NCI-H748 treated with DMSO at 0.1 percent for 48 hours (cell line): ENCODE data around the gene SPSB1.

Experiments
- DNase-seq: peaks from one replicate; lab custom pipeline; 2025; lab: John Stamatoyannopoulos, UW

SPSB1 gene

GRCh38 chr1:9345471-9345870, 52.8 kb downstream of the SPSB1 start:
- no peak for DNase-seq

- DNase-seq, result no peak
Measured at GRCh38 chr1:9345922-9346321, 53.2 kb downstream of the SPSB1 start.

- no peak for DNase-seq
Measured at GRCh38 chr1:9346566-9346965, 53.9 kb downstream of the SPSB1 start.

- no peak for DNase-seq
Measured at GRCh38 chr1:9347095-9347850, 54.6 kb downstream of the SPSB1 start.

- no peak for DNase-seq
Measured at GRCh38 chr1:9349331-9349851, 56.7 kb downstream of the SPSB1 start.

GRCh38 chr1:9350013-9350908, 57.6 kb downstream of the SPSB1 start:
- no peak for DNase-seq

- no peak for DNase-seq
Measured at GRCh38 chr1:9350960-9351359, 58.3 kb downstream of the SPSB1 start.

GRCh38 chr1:9351654-9352271, 59.1 kb downstream of the SPSB1 start:
- no peak for DNase-seq

- no peak for DNase-seq
Measured at GRCh38 chr1:9352377-9353134, 59.9 kb downstream of the SPSB1 start.

GRCh38 chr1:9355503-9355902, 62.8 kb downstream of the SPSB1 start:
- DNase-seq, result no peak

GRCh38 chr1:9356021-9356420, 63.3 kb downstream of the SPSB1 start:
- no peak for DNase-seq

GRCh38 chr1:9356829-9357466, 64.3 kb downstream of the SPSB1 start:
- DNase-seq, result no peak

GRCh38 chr1:9357958-9358357, 65.3 kb downstream of the SPSB1 start:
- DNase-seq, result no peak

- no peak for DNase-seq
Measured at GRCh38 chr1:9360371-9361064, 67.8 kb downstream of the SPSB1 start.

- no peak for DNase-seq
Measured at GRCh38 chr1:9361630-9362260, 69.1 kb downstream of the SPSB1 start.

- DNase-seq, result no peak
Measured at GRCh38 chr1:9362488-9362887, 69.8 kb downstream of the SPSB1 start.

GRCh38 chr1:9363061-9363471, 70.4 kb downstream of the SPSB1 start:
- no peak for DNase-seq

GRCh38 chr1:9366298-9366697, 73.6 kb downstream of the SPSB1 start:
- DNase-seq, result no peak

GRCh38 chr1:9366943-9367780, 74.5 kb downstream of the SPSB1 start:
- no peak for DNase-seq
